IMR-90 (cell line): Measurements from ENCODE around the gene NLGN4X. TPM values are rescaled to one million over a fixed set of nuclear protein-coding genes. Genes with fewer than 3 reads are reported as not detected.

Experiments
- ATAC-seq: fragments of 200-7000 bp; cut with Tn5 transposase; 2 replicates; pipeline ENCODE4 v1.9.1; 2020; ENCODE audit warnings: low read depth, mild to moderate bottlenecking, moderate library complexity
- BruUV-seq: library from RNA; stranded (reverse); fragments of 400-500 nt; replicated peaks from 2 replicates; lab custom pipeline; 2021; lab: Mats Ljungman, UMichigan
- CTCF ChIA-PET: fragments of 300-600 bp; formaldehyde crosslinking; extraction: SDS; loops from one replicate; lab custom pipeline; 2021; ENCODE audit warnings: antibody characterized with exemption; lab: Yijun Ruan, JAX
- POLR2A ChIA-PET: fragments of 300-600 bp; sonication (Branson Sonifier 250); formaldehyde crosslinking; loops from one replicate; lab custom pipeline; 2022; ENCODE audit warnings: antibody characterized with exemption; ENCODE audit not compliant: unreplicated experiment; lab: Charles Lee
- DNase-seq: peaks from one replicate; pipeline ENCODE4 v3.0.0; 2013
- H2AFZ ChIP-seq: replicated peaks from 2 replicates; pipeline ENCODE3; 2013; ENCODE audit warnings: low read length, mild to moderate bottlenecking; ENCODE audit not compliant: poor library complexity
- H2AK5ac ChIP-seq: 2 replicates; pipeline ENCODE4 v1.6.1; 2013; ENCODE audit warnings: low read depth, low read length, inconsistent platforms
- H2AK9ac ChIP-seq: replicated peaks from 2 replicates; pipeline ENCODE3; 2013; ENCODE audit warnings: mild to moderate bottlenecking, low read depth, low read length, moderate library complexity; ENCODE audit not compliant: poor library complexity
- H2BK120ac ChIP-seq: 2 replicates; pipeline ENCODE4 v1.6.1; 2013; ENCODE audit warnings: low read depth, low read length, inconsistent platforms
- H2BK15ac ChIP-seq: 3 replicates; pipeline ENCODE4 v1.6.1; 2013; ENCODE audit warnings: low read depth, low read length, inconsistent platforms
- H2BK20ac ChIP-seq: 2 replicates; pipeline ENCODE4 v1.6.1; 2013; ENCODE audit warnings: low read depth, mild to moderate bottlenecking, inconsistent platforms, low read length, moderate library complexity
- H2BK5ac ChIP-seq: 2 replicates; pipeline ENCODE4 v1.6.1; 2013; ENCODE audit warnings: mild to moderate bottlenecking, low read depth, low read length, inconsistent platforms; ENCODE audit not compliant: poor library complexity, severe bottlenecking
- H3K14ac ChIP-seq: replicated peaks from 2 replicates; pipeline ENCODE4 v1.6.1; 2013; ENCODE audit warnings: low read depth, low read length, inconsistent platforms
- H3K18ac ChIP-seq: 2 replicates; pipeline ENCODE4 v1.6.1; 2013; ENCODE audit warnings: low read depth, low read length, control low read depth
- H3K23ac ChIP-seq: 2 replicates; pipeline ENCODE4 v1.6.1; 2013; ENCODE audit warnings: low read depth, low read length, inconsistent platforms
- H3K27ac ChIP-seq: 2 replicates; pipeline ENCODE4 v1.5.1; 2013; ENCODE audit warnings: mild to moderate bottlenecking, control low read depth, low read length; ENCODE audit not compliant: insufficient read depth
- H3K27me3 ChIP-seq: 2 replicates; pipeline ENCODE4 v1.6.1; 2013; ENCODE audit warnings: low read length; ENCODE audit not compliant: control insufficient read depth, insufficient read depth
- H3K36me3 ChIP-seq: 2 replicates; pipeline ENCODE4 v1.6.1; 2013; ENCODE audit warnings: low read length, mixed read lengths; ENCODE audit not compliant: control insufficient read depth, insufficient read depth
- H3K4ac ChIP-seq: 2 replicates; pipeline ENCODE4 v1.6.1; 2013; ENCODE audit warnings: low read depth, low read length, inconsistent platforms
- H3K4me1 ChIP-seq: 2 replicates; pipeline ENCODE4 v1.6.1; 2013; ENCODE audit warnings: low read length, mixed read lengths; ENCODE audit not compliant: control insufficient read depth, insufficient read depth
- H3K4me2 ChIP-seq: 2 replicates; pipeline ENCODE4 v1.6.1; 2013; ENCODE audit warnings: low read depth, mild to moderate bottlenecking, control low read depth, low read length, moderate library complexity
- H3K4me3 ChIP-seq: 2 replicates; pipeline ENCODE4 v1.5.1; 2013; ENCODE audit warnings: low read depth, mild to moderate bottlenecking, control low read depth, low read length, moderate library complexity; ENCODE audit not compliant: insufficient read depth
- H3K56ac ChIP-seq: 2 replicates; pipeline ENCODE4 v1.6.1; 2013; ENCODE audit warnings: low read length, inconsistent platforms; ENCODE audit not compliant: insufficient read depth; ENCODE audit errors: extremely low read depth
- H3K79me1 ChIP-seq, 2 experiments: 2 replicates each; pipeline ENCODE4 v1.6.1; 2013; ENCODE audit warnings: low read length in 2 of 2, inconsistent platforms in 1 of 2, low read depth in 1 of 2
- H3K9ac ChIP-seq: 2 replicates; pipeline ENCODE4 v1.6.1; 2013; ENCODE audit warnings: low read depth, low read length, control low read depth
- H3K9me1 ChIP-seq: 2 replicates; pipeline ENCODE4 v1.6.1; 2013; ENCODE audit warnings: low read length, inconsistent platforms; ENCODE audit not compliant: insufficient read depth
- H3K9me3 ChIP-seq: 2 replicates; pipeline ENCODE4 v1.6.1; 2013; ENCODE audit warnings: low read length; ENCODE audit not compliant: control insufficient read depth, insufficient read depth
- H4K20me1 ChIP-seq: 2 replicates; pipeline ENCODE4 v1.6.1; 2013; ENCODE audit warnings: low read length, inconsistent platforms; ENCODE audit not compliant: insufficient read depth
- H4K5ac ChIP-seq: 2 replicates; pipeline ENCODE4 v1.6.1; 2013; ENCODE audit warnings: mild to moderate bottlenecking, low read depth, low read length, control low read depth
- H4K8ac ChIP-seq, 2 experiments: 2 replicates each; pipeline ENCODE4 v1.6.1; 2013; ENCODE audit warnings: low read depth in 2 of 2, low read length in 2 of 2, control low read depth in 1 of 2, inconsistent platforms in 1 of 2
- H4K91ac ChIP-seq: 2 replicates; pipeline ENCODE4 v1.6.1; 2013; ENCODE audit warnings: low read depth, low read length, inconsistent platforms; ENCODE audit not compliant: insufficient read depth
- BHLHE40 ChIP-seq: fragments of 150-350 bp; IDR thresholded peaks from 2 replicates; pipeline ENCODE4 v1.6.1; 2016; ENCODE audit warnings: mild to moderate bottlenecking, low read depth, low read length
- CHD1 ChIP-seq: IDR thresholded peaks from 2 replicates; pipeline ENCODE4 v1.6.1; 2012; ENCODE audit warnings: low read depth, low read length, improper control_type of control experiment
- FOS ChIP-seq: fragments of 150-350 bp; IDR thresholded peaks from 2 replicates; pipeline ENCODE4 v1.6.1; 2016; ENCODE audit warnings: low read depth, low read length
- MAFK ChIP-seq: IDR thresholded peaks from 2 replicates; pipeline ENCODE4 v1.6.1; 2012; ENCODE audit warnings: low read depth, low read length, improper control_type of control experiment
- WGBS, 2 experiments: methylation state at CpG; one replicate each; pipeline versions ENCODE4 v1.1.5 to v1.1.7; 2013; ENCODE audit warnings: missing lambda C conversion rate in 2 of 2; ENCODE audit not compliant: insufficient read length in 1 of 2; ENCODE audit errors: extremely low coverage in 2 of 2; 5-methylcytosine and 5-hydroxymethylcytosine counted together
- dilution Hi-C: fragments of 300-500 bp; cut with HindIII; formaldehyde crosslinking; loops from one replicate; pipeline ENCODE4 v1.14.3; 2018; ENCODE audit warnings: low sequenced_read_pairs; ENCODE audit not compliant: unreplicated experiment
- in situ Hi-C: fragments of 300-500 bp; cut with MboI; formaldehyde crosslinking; loops from 3 replicates; pipeline ENCODE4 v1.14.3; 2019; ENCODE audit warnings: low sequenced_read_pairs, inconsistent platforms, mixed read lengths
- intact Hi-C: fragments of 100-400 bp; cut with micrococcal nuclease; formaldehyde crosslinking; loops from 2 replicates; pipeline ENCODE4 v1.10.0; 2022
- polyA plus RNA-seq, 3 experiments: library from polyadenylated mRNA; depleted of rRNA; stranded (reverse); fragments of >200 nt; gene quantifications; 2 replicates each; pipeline ENCODE4 v1.2.3, GENCODE V29; 2012; ENCODE audit warnings: low replicate concordance in 1 of 3
- total RNA-seq: library from RNA; depleted of rRNA; stranded (reverse); fragments of >200 nt; gene quantifications from 2 replicates; pipeline ENCODE4 v1.2.3, GENCODE V29; 2012

The NLGN4X gene
- total and polyA plus RNA-seq, 2 of the 4 experiments (the other 2 are of a cell fraction) = not detected

GRCh38 chrX:5916945-5917344 lies 311.7 kb downstream of the NLGN4X start:
- Histone ChIP-seq H3K36me3 (no peaks in the 10 kb centered on the region), H2BK15ac (no peak overlapping the region), H3K4me3 (no peak overlapping the region), H3K79me1 (no peaks in the 10 kb centered on the region), H3K9ac (no peak overlapping the region), H3K4me1 (no peaks in the 10 kb centered on the region), H4K5ac (no peak overlapping the region), H3K27me3 (no peaks in the 10 kb centered on the region), H3K23ac (no peak overlapping the region), H3K18ac (no peak overlapping the region), H2AFZ (no peak overlapping the region), H2BK120ac (no peak overlapping the region), H3K9me3 (peaks cover 14% of the 10 kb centered on the region), H4K91ac (no peak overlapping the region), H3K9me1 (no peaks in the 10 kb centered on the region), H3K56ac (no peak overlapping the region), H2AK9ac (no peak overlapping the region), H2BK20ac (no peak overlapping the region), H4K20me1 (no peaks in the 10 kb centered on the region), H3K4ac (no peak overlapping the region), H2BK5ac (no peak overlapping the region), H3K4me2 (no peak overlapping the region), H3K27ac (no peak overlapping the region), H3K14ac (no peak overlapping the region), H4K8ac (no peak overlapping the region), H2AK5ac (no peak overlapping the region)
- intact Hi-C loops = no loop called here
- DNase-seq = no peak
- in situ Hi-C loops = loop anchor here (25.0 kb wide), 1 partner anchor 105 kb away; no protein-coding TSS in a partner anchor
- dilution Hi-C loops = no loop called here
- BruUV-seq = no TSS peak
- WGBS, 2 experiments = 80% methylated on average over 1 of the region's 5 CpGs; no CpG with 5 or more reads in 1 of the 2 experiments
- ChIA-PET CTCF (no interaction called here), POLR2A (no interaction called here)
- TF ChIP-seq MAFK (no peak), CHD1 (no peak), FOS (no peak), BHLHE40 (no peak)
- ATAC-seq = no peak
